GM19468 (cell line): ENCODE results near the gene KRTAP20-2.

Experiments used
- ATAC-seq: cut with Tn5 transposase; IDR thresholded peaks from one replicate; pipeline ENCODE4 v1.9.1; 2021; ENCODE audit warnings: mild to moderate bottlenecking, moderate library complexity, moderate number of reproducible peaks; ENCODE audit not compliant: unreplicated experiment; ENCODE audit errors: extremely low read depth

The KRTAP20-2 gene

GRCh38 chr21:30634906-30635305 lies at the start of gene KRTAP20-2:
Gene KRTAP20-2 (plus strand): TSS chr21:30635206. CDS start chr21:30635264, 58 bp downstream.
- ATAC-seq: no peak

- no peak for ATAC-seq
These were observed 44.7 kb upstream of the KRTAP20-2 start, which contains the start of gene KRTAP22-2 for GRCh38 chr21:30590297-30590696. Gene KRTAP22-2 (minus strand): TSS chr21:30590397.

GRCh38 chr21:30592140-30592539 lies 42.9 kb upstream of the KRTAP20-2 start, which contains the start of gene KRTAP6-3:
Gene KRTAP6-3 (plus strand): TSS chr21:30592440. CDS start chr21:30592446, 6 bp downstream.
- no peak for ATAC-seq

GRCh38 chr21:30598802-30599201 lies 36.2 kb upstream of the KRTAP20-2 start, which contains the start of gene KRTAP6-2:
Gene KRTAP6-2 (minus strand): TSS chr21:30598902. CDS start chr21:30598874, 28 bp downstream.
- no peak for ATAC-seq

- no peak for ATAC-seq
These were observed 34.2 kb upstream of the KRTAP20-2 start, which contains the start of gene KRTAP22-1 for GRCh38 chr21:30600787-30601186. Gene KRTAP22-1 (plus strand): TSS chr21:30601087.

GRCh38 chr21:30605968-30606367 lies 29.0 kb upstream of the KRTAP20-2 start:
- no peak for ATAC-seq

GRCh38 chr21:30612132-30612531 lies 22.9 kb upstream of the KRTAP20-2 start:
- ATAC-seq: no peak

GRCh38 chr21:30613836-30614235 lies 21.2 kb upstream of the KRTAP20-2 start, which contains the start of gene KRTAP6-1:
Gene KRTAP6-1 (minus strand): TSS chr21:30613930. CDS start chr21:30613904, 26 bp downstream.
- no peak for ATAC-seq

- ATAC-seq: no peak
These were observed 19.8 kb upstream of the KRTAP20-2 start for GRCh38 chr21:30615199-30615598.

- ATAC-seq: no peak
These were observed 18.9 kb upstream of the KRTAP20-2 start, which contains the start of gene KRTAP20-1 for GRCh38 chr21:30616125-30616524. Gene KRTAP20-1 (plus strand): TSS chr21:30616425. CDS start chr21:30616455, 30 bp downstream.

- ATAC-seq: no peak
These were observed 14.9 kb upstream of the KRTAP20-2 start for GRCh38 chr21:30620080-30620479.

- no peak for ATAC-seq
These were observed 14.5 kb upstream of the KRTAP20-2 start, which contains the start of gene KRTAP20-4 for GRCh38 chr21:30620522-30620921. Gene KRTAP20-4 (plus strand): TSS chr21:30620627.

- ATAC-seq: no peak
These were observed 11.6 kb upstream of the KRTAP20-2 start for GRCh38 chr21:30623362-30623761.

GRCh38 chr21:30625449-30626165 lies 9.4 kb upstream of the KRTAP20-2 start:
- ATAC-seq: no peak

GRCh38 chr21:30628109-30628508 lies 6.9 kb upstream of the KRTAP20-2 start:
- ATAC-seq: no peak

GRCh38 chr21:30629200-30629599 lies 5.8 kb upstream of the KRTAP20-2 start:
- ATAC-seq: no peak

- ATAC-seq: no peak
These were observed 3.7 kb downstream of the KRTAP20-2 start for GRCh38 chr21:30638686-30639085.

GRCh38 chr21:30642564-30642963 lies 7.6 kb downstream of the KRTAP20-2 start, which contains the start of gene KRTAP20-3:
Gene KRTAP20-3 (plus strand): TSS chr21:30642864.
- no peak for ATAC-seq

GRCh38 chr21:30646904-30647414 lies 12.0 kb downstream of the KRTAP20-2 start:
- no peak for ATAC-seq

- ATAC-seq: no peak
These were observed 17.9 kb downstream of the KRTAP20-2 start for GRCh38 chr21:30652891-30653290.

GRCh38 chr21:30668776-30669175 lies 33.8 kb downstream of the KRTAP20-2 start:
- ATAC-seq: no peak
